GM12878 (cell line): Measurements from ENCODE around the gene SCAMP4.

Experiments
- MXI1 ChIP-seq: fragments of 150-350 bp; IDR thresholded peaks from 2 replicates; pipeline ENCODE4 v1.6.1; 2011; ENCODE audit warnings: low read depth, mild to moderate bottlenecking, inconsistent platforms, low read length, improper control_type of control experiment
- POLR2A ChIP-seq: IDR thresholded peaks from 2 replicates; pipeline ENCODE4 v1.6.1; 2011; ENCODE audit warnings: low read depth, mild to moderate bottlenecking, low read length
- RUNX3 ChIP-seq: IDR thresholded peaks from 2 replicates; pipeline ENCODE4 v1.6.1; 2012; ENCODE audit warnings: low read length, inconsistent platforms
- SMARCA5 ChIP-seq: fragments of 450-650 bp; IDR thresholded peaks from 2 replicates; pipeline ENCODE4 v1.6.1; 2017; ENCODE audit warnings: mild to moderate bottlenecking

- TF ChIP-seq POLR2A (no peak), RUNX3 (no peak), SMARCA5 (no peak), MXI1 (no peak)
These were observed 19.2 kb downstream of the SCAMP4 start for GRCh38 chr19:1924320-1924961.
